SKM-1 (cell line): Measurements from ENCODE around the gene PALMD.

Experiments used
- DNase-seq: peaks from one replicate; lab custom pipeline; 2025; ENCODE audit not compliant: unreplicated experiment; lab: John Stamatoyannopoulos, UW

PALMD gene

GRCh38 chr1:99657213-99658030, 11.5 kb downstream of the PALMD start:
- DNase-seq: no peak

- no peak for DNase-seq
These were observed 12.0 kb downstream of the PALMD start for GRCh38 chr1:99658031-99658290.

GRCh38 chr1:99659755-99660210, 13.9 kb downstream of the PALMD start:
- DNase-seq: no peak

- DNase-seq: no peak
These were observed 14.6 kb downstream of the PALMD start for GRCh38 chr1:99660496-99660895.

- DNase-seq: peak; percentile 30
These were observed 15.9 kb downstream of the PALMD start for GRCh38 chr1:99661780-99662179.

- no peak for DNase-seq
These were observed 16.7 kb downstream of the PALMD start for GRCh38 chr1:99662539-99663080.

- no peak for DNase-seq
These were observed 17.6 kb downstream of the PALMD start for GRCh38 chr1:99663501-99663900.

- DNase-seq: no peak
These were observed 19.3 kb downstream of the PALMD start for GRCh38 chr1:99665212-99665611.

GRCh38 chr1:99669376-99669775, 23.5 kb downstream of the PALMD start:
- DNase-seq: no peak

- no peak for DNase-seq
These were observed 23.9 kb downstream of the PALMD start for GRCh38 chr1:99669821-99670220.

- DNase-seq: no peak
These were observed 24.7 kb downstream of the PALMD start for GRCh38 chr1:99670583-99670982.

GRCh38 chr1:99672038-99672437, 26.1 kb downstream of the PALMD start:
- DNase-seq: no peak

GRCh38 chr1:99672530-99673213, 26.8 kb downstream of the PALMD start:
- no peak for DNase-seq

GRCh38 chr1:99673315-99673714, 27.4 kb downstream of the PALMD start:
- no peak for DNase-seq

- no peak for DNase-seq
These were observed 28.5 kb downstream of the PALMD start for GRCh38 chr1:99674115-99675064.

- DNase-seq: no peak
These were observed 29.4 kb downstream of the PALMD start for GRCh38 chr1:99675292-99675691.

GRCh38 chr1:99675994-99676393, 30.1 kb downstream of the PALMD start:
- DNase-seq: no peak

GRCh38 chr1:99676876-99677275, 31.0 kb downstream of the PALMD start:
- no peak for DNase-seq

GRCh38 chr1:99677416-99677815, 31.5 kb downstream of the PALMD start:
- DNase-seq: no peak

- DNase-seq: no peak
These were observed 34.4 kb downstream of the PALMD start for GRCh38 chr1:99680270-99680669.

- DNase-seq: no peak
These were observed 35.7 kb downstream of the PALMD start for GRCh38 chr1:99681583-99681982.
